Measurements from ENCODE around the gene PRR14. TPM values are rescaled to one million over a fixed set of nuclear protein-coding genes. Genes with fewer than 3 reads are reported as not detected.
A peak's percentile ranks its signal among the peaks of the same experiment; 100 is the strongest.

The PRR14 gene
- total RNA-seq, 1 experiment from 2014 or later: 4.8 TPM

- Histone ChIP-seq H3K4me3 (ENCODE audit: insufficient read depth, low read depth, low read length) (no peak overlapping the region), H3K36me3 (replicated peaks; ENCODE audit: control insufficient read depth, insufficient read depth, low read length) (peaks cover 4% of the 10 kb centered on the region), H3K27me3 (ENCODE audit: control insufficient read depth, insufficient read depth, low read length) (peaks cover 30% of the 10 kb centered on the region)
- DNase-seq: peak; percentile 27
Observed at GRCh38 chr16:30660424-30661261, 9.9 kb downstream of the PRR14 start.

- Histone ChIP-seq H3K36me3 (replicated peaks; ENCODE audit: control insufficient read depth, insufficient read depth, low read length) (peaks cover 4% of the 10 kb centered on the region), H3K4me3 (ENCODE audit: insufficient read depth, low read depth, low read length) (no peak overlapping the region), H3K27me3 (ENCODE audit: control insufficient read depth, insufficient read depth, low read length) (peaks cover 43% of the 10 kb centered on the region)
- peak; percentile 41 for DNase-seq
Observed at GRCh38 chr16:30662449-30662848, 11.7 kb downstream of the PRR14 start.

GRCh38 chr16:30663038-30663437 lies 12.3 kb downstream of the PRR14 start:
- DNase-seq: no peak
- no peak overlapping the region for H3K4me3 ChIP-seq (ENCODE audit: insufficient read depth, low read depth, low read length)
- H3K27me3 ChIP-seq (ENCODE audit: control insufficient read depth, insufficient read depth, low read length): peaks cover 47% of the 10 kb centered on the region
- H3K36me3 ChIP-seq (replicated peaks; ENCODE audit: control insufficient read depth, insufficient read depth, low read length): peaks cover 4% of the 10 kb centered on the region

DNA sequence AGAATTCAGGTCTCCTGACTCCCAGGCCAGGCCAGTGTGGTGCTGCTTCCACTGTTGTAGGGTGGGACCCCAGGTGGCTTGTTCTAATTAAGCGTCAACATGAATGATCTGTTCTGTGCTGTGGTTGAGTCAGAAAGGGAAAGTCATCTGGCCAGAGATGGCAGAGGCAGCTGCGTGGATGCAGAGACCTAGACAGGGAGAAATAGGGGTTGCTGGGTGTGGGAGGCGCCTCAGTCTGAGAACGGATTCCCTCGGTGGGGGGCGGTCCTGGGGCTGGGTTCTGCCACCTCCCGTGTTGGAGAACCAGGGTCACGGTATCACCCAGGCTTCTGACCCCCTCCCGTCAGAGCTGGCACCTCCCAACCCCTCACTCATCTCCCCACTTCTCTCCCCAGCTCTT lies 13.1 kb downstream of the PRR14 start:
- no peak overlapping the region for H3K4me3 ChIP-seq (ENCODE audit: insufficient read depth, low read depth, low read length)
- peak; percentile 47 for DNase-seq
- peaks cover 53% of the 10 kb centered on the region for H3K27me3 ChIP-seq (ENCODE audit: control insufficient read depth, insufficient read depth, low read length)
- peaks cover 4% of the 10 kb centered on the region for H3K36me3 ChIP-seq (replicated peaks; ENCODE audit: control insufficient read depth, insufficient read depth, low read length)

GRCh38 chr16:30664616-30665109 lies 13.9 kb downstream of the PRR14 start:
- Histone ChIP-seq H3K36me3 (replicated peaks; ENCODE audit: control insufficient read depth, insufficient read depth, low read length) (peaks cover 4% of the 10 kb centered on the region), H3K27me3 (ENCODE audit: control insufficient read depth, insufficient read depth, low read length) (peaks cover 54% of the 10 kb centered on the region), H3K4me3 (ENCODE audit: insufficient read depth, low read depth, low read length) (no peak overlapping the region)
- peak; percentile 56 for DNase-seq

GRCh38 chr16:30665155-30665829 lies 14.5 kb downstream of the PRR14 start:
- peaks cover 55% of the 10 kb centered on the region for H3K27me3 ChIP-seq (ENCODE audit: control insufficient read depth, insufficient read depth, low read length)
- DNase-seq: peak; percentile 58
- no peak overlapping the region for H3K4me3 ChIP-seq (ENCODE audit: insufficient read depth, low read depth, low read length)
- peaks cover 4% of the 10 kb centered on the region for H3K36me3 ChIP-seq (replicated peaks; ENCODE audit: control insufficient read depth, insufficient read depth, low read length)

- H3K36me3 ChIP-seq (replicated peaks; ENCODE audit: control insufficient read depth, insufficient read depth, low read length): peaks cover 4% of the 10 kb centered on the region
- H3K27me3 ChIP-seq (ENCODE audit: control insufficient read depth, insufficient read depth, low read length): peaks cover 55% of the 10 kb centered on the region
- H3K4me3 ChIP-seq (ENCODE audit: insufficient read depth, low read depth, low read length): no peak overlapping the region
- DNase-seq: peak; percentile 26
Observed at GRCh38 chr16:30665830-30666190, 15.1 kb downstream of the PRR14 start.

GRCh38 chr16:30666681-30667080 lies 15.9 kb downstream of the PRR14 start:
- Histone ChIP-seq H3K27me3 (ENCODE audit: control insufficient read depth, insufficient read depth, low read length) (peaks cover 56% of the 10 kb centered on the region), H3K36me3 (replicated peaks; ENCODE audit: control insufficient read depth, insufficient read depth, low read length) (peaks cover 4% of the 10 kb centered on the region)

GRCh38 chr16:30667361-30667905 lies 16.7 kb downstream of the PRR14 start:
- DNase-seq: peak; percentile 28
- H3K36me3 ChIP-seq (replicated peaks; ENCODE audit: control insufficient read depth, insufficient read depth, low read length): peaks cover 4% of the 10 kb centered on the region
- H3K4me3 ChIP-seq (ENCODE audit: insufficient read depth, low read depth, low read length): no peak overlapping the region
- H3K27me3 ChIP-seq (ENCODE audit: control insufficient read depth, insufficient read depth, low read length): peaks cover 61% of the 10 kb centered on the region

More at GRCh38 chr16:30666681-30667080, 15.9 kb downstream of the PRR14 start:
- no peak overlapping the region for H3K4me3 ChIP-seq (ENCODE audit: insufficient read depth, low read depth, low read length)
- peak; percentile 24 for DNase-seq

DNA sequence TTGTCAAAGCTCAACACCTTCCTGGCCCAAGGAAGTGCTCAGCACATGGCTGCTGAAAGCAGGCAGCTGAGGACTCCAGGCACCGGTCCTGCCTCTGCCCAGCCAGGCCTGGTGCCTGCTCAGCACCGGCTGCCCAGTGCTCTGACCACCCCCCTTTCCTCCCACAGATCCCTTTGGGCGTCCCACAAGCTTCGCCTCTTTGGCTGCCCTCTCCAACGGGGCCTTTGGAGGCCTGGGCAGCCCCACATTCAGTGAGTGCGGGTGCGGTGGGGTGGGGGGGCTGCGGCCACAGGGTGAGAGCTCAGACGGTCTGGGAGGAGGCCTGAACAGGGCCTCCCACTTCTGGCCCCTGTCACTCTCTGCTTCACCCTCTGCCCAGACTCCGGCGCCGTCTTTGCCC lies 17.6 kb downstream of the PRR14 start:
- no peak overlapping the region for H3K4me3 ChIP-seq (ENCODE audit: insufficient read depth, low read depth, low read length)
- H3K36me3 ChIP-seq (replicated peaks; ENCODE audit: control insufficient read depth, insufficient read depth, low read length): no peaks in the 10 kb centered on the region
- peaks cover 68% of the 10 kb centered on the region for H3K27me3 ChIP-seq (ENCODE audit: control insufficient read depth, insufficient read depth, low read length)
- peak; percentile 44 for DNase-seq

DNA sequence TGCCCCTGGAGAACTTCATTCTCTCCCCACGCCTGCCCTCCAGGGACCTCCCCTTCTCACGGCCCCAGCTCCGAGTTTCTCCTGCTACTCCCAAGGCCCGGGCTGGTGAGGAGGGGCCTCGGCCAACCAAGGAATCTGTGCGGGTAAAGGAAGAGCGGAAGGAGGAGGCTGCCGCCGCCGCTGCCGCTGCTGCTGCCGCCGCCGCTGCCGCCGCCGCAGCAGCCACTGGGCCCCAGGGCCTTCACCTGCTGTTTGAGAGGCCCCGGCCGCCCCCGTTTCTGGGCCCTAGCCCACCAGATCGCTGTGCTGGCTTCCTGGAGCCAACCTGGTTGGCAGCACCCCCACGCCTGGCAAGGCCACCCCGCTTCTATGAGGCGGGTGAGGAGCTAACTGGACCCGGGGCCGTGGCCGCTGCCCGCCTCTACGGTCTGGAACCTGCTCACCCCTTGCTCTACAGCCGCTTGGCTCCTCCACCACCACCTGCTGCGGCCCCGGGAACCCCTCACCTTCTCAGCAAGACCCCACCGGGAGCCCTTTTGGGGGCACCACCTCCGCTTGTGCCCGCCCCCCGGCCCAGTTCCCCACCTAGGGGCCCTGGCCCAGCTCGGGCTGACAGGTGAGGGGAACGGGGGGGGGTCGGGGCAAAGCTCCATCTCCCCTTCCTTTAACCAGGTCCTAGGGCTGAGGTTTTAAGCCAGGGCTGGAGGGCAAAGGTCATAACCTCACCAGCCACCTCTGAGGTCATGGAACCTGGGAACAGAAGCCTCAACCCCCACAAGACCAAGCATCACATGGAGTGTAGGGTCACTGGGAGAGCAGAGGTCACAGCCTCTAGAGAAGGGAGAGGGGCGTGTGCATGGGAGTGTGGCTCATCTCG lies 18.5 kb downstream of the PRR14 start:
- Histone ChIP-seq H3K4me3 (ENCODE audit: insufficient read depth, low read depth, low read length) (no peak overlapping the region), H3K27me3 (ENCODE audit: control insufficient read depth, insufficient read depth, low read length) (peaks cover 76% of the 10 kb centered on the region), H3K36me3 (replicated peaks; ENCODE audit: control insufficient read depth, insufficient read depth, low read length) (no peaks in the 10 kb centered on the region)
- DNase-seq: peak; percentile 46

- peaks cover 82% of the 10 kb centered on the region for H3K27me3 ChIP-seq (ENCODE audit: control insufficient read depth, insufficient read depth, low read length)
Observed at GRCh38 chr16:30669903-30670824, 19.4 kb downstream of the PRR14 start.

DNA sequence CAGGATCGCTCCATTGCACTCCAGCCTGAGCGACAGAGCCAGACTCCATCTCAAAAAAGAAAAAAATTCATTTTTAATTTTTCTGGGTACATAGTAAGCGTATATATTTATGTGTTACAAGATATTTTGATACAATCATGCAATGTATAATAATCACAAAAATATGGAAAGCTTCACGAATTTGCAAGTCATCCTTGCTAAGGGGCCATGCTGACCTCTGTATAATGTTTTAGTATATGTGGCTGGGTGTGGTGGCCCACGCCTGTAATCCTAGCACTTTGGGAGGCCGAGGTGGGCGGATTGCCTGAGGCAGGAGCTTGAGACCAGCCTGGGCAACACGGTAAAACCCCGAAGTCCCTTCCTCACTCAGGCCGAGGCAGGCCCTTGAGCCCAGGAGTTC lies 24.4 kb downstream of the PRR14 start:
- H3K36me3 ChIP-seq (replicated peaks; ENCODE audit: control insufficient read depth, insufficient read depth, low read length): no peaks in the 10 kb centered on the region
- DNase-seq: no peak
- H3K27me3 ChIP-seq (ENCODE audit: control insufficient read depth, insufficient read depth, low read length): peaks cover 85% of the 10 kb centered on the region
- H3K4me3 ChIP-seq (ENCODE audit: insufficient read depth, low read depth, low read length): no peak overlapping the region

More at GRCh38 chr16:30669903-30670824, 19.4 kb downstream of the PRR14 start:
- no peak overlapping the region for H3K4me3 ChIP-seq (ENCODE audit: insufficient read depth, low read depth, low read length)
- H3K36me3 ChIP-seq (replicated peaks; ENCODE audit: control insufficient read depth, insufficient read depth, low read length): no peaks in the 10 kb centered on the region
- DNase-seq: peak; percentile 56
